Measurements from ENCODE around the gene FGD4.
"Not testable (repeated sequence)": the region's sequence is repeated elsewhere in the genome, so short reads cannot be mapped to it uniquely, and the experiment has no call there.

Gene FGD4

DNA sequence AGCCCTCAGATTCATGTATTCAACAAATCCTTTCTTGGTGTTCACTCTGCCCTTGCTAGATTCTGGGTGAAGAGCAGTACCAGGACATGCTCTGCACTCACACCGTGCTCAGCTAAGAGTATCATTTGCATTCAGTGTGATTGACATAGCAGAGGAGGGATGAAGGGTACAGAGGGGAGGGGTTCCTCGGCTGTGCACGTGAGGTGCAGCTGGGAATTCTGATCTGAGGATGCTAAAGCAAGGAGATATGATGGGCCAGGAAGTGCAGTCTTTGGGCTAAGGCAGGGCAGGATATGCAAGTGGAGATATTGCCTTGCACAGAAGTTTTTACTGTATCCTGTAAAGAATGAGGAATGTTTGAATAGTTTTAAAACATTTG lies 108.6 kb downstream of the FGD4 start:
- DNase-seq (ENCODE audit: extremely low read depth, insufficient read length), result no peak
- Histone ChIP-seq H3K4me3 (replicated peaks; ENCODE audit: low read depth, low read length) (no peak overlapping the region), H3K36me3 (ENCODE audit: control insufficient read depth, insufficient read depth, low read length) (no peaks in the 10 kb centered on the region), H3K27me3 (replicated peaks; ENCODE audit: control insufficient read depth, insufficient read depth, low read length) (no peaks in the 10 kb centered on the region)
- TF ChIP-seq, protein P1, sequence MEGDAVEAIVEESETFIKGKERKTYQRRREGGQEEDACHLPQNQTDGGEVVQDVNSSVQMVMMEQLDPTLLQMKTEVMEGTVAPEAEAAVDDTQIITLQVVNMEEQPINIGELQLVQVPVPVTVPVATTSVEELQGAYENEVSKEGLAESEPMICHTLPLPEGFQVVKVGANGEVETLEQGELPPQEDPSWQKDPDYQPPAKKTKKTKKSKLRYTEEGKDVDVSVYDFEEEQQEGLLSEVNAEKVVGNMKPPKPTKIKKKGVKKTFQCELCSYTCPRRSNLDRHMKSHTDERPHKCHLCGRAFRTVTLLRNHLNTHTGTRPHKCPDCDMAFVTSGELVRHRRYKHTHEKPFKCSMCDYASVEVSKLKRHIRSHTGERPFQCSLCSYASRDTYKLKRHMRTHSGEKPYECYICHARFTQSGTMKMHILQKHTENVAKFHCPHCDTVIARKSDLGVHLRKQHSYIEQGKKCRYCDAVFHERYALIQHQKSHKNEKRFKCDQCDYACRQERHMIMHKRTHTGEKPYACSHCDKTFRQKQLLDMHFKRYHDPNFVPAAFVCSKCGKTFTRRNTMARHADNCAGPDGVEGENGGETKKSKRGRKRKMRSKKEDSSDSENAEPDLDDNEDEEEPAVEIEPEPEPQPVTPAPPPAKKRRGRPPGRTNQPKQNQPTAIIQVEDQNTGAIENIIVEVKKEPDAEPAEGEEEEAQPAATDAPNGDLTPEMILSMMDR (IDR thresholded peaks at IDR 0.05; ENCODE audit: insufficient read depth, low read length, poor library complexity, severe bottlenecking), result no peak

DNA sequence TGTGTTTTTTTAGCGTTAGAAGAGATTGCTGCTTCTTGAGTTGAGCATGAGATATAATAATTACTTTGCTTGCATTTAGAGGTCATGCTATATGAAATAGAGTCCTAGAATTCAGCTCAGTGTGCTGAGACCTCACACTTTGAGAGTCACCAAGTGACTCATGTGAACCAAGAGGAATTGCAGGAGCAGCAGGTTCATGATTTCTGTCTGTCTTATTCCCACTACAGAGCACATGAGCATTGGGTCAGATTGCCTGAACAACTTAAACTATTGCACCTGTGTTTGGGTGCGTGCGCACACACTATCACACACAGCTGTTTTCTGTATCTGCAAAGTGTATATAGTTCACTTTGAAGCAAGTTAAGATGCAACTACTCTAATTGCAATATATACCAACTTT lies 109.3 kb downstream of the FGD4 start:
- no peaks in the 10 kb centered on the region for H3K36me3 ChIP-seq (ENCODE audit: control insufficient read depth, insufficient read depth, low read length)
- TF ChIP-seq, protein P1 (IDR thresholded peaks at IDR 0.05; ENCODE audit: insufficient read depth, low read length, poor library complexity, severe bottlenecking), result no peak

DNA sequence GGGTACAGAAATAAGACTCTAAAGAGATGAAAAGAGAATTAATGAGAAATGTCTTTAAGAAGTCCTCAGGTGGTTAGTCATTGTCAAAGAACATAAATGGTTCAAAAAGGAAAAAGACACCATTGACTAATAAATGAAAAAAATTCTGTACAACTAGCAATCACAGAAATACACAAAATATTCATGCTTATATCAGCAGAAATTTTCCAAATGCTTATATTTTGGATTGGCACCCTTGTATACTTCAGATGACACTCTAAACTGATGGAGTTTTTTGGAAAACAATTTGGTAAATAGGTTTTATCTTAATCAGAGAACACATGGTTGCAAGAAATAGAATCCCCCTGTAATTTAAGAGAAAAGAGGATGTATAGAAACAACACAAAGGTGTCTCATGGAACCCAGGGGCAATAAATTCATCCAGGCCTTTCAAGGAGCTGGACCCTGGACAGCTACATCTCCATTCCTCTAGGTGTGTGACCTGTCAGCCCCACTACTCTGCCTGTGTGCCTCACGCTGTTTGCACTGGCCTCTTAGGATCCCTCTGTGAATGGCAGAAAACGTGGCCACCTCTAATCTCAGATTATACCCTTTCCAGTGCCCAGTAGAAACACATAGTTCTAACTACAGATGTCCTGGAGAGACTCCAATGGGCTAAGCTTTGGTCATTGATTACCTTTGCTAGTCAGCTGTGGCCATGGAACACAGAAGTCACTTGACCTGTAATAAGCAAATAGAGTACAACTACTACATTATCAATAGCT lies 110.2 kb downstream of the FGD4 start:
- no peaks in the 10 kb centered on the region for H3K36me3 ChIP-seq (ENCODE audit: control insufficient read depth, insufficient read depth, low read length)

More for the DNA sequence above, 109.3 kb downstream of the FGD4 start:
- DNase-seq (ENCODE audit: extremely low read depth, insufficient read length), result no peak
- Histone ChIP-seq H3K4me3 (replicated peaks; ENCODE audit: low read depth, low read length) (no peak overlapping the region), H3K27me3 (replicated peaks; ENCODE audit: control insufficient read depth, insufficient read depth, low read length) (no peaks in the 10 kb centered on the region)

DNA sequence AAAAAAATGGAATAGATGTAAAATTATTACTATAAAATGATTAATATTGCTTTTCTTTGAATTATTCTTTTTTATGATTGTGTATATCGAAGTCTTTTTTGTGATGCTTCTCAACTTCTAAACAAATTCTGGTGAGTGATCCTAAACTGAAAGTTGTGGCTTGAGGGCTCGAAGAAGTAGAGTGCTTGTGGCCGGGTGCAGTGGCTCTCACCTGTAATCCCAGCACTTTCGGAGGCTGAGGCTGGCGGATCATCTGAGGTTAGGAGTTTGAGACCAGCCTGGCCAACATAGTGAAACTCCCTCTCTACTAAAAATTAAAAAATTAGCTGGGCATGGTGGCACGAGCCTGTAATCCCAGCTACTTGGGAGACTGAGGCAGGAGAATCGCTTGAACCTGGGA lies 112.6 kb downstream of the FGD4 start:
- DNase-seq (ENCODE audit: extremely low read depth, insufficient read length); H3K36me3 ChIP-seq (ENCODE audit: control insufficient read depth, insufficient read depth, low read length); H3K4me3 ChIP-seq (replicated peaks; ENCODE audit: low read depth, low read length); H3K27me3 ChIP-seq (replicated peaks; ENCODE audit: control insufficient read depth, insufficient read depth, low read length): not testable (repeated sequence)

More for the DNA sequence above, 110.2 kb downstream of the FGD4 start:
- no peak overlapping the region for H3K4me3 ChIP-seq (replicated peaks; ENCODE audit: low read depth, low read length)
- TF ChIP-seq, protein P1 (IDR thresholded peaks at IDR 0.05; ENCODE audit: insufficient read depth, low read length, poor library complexity, severe bottlenecking), result no peak
- DNase-seq (ENCODE audit: extremely low read depth, insufficient read length), result no peak
- H3K27me3 ChIP-seq (replicated peaks; ENCODE audit: control insufficient read depth, insufficient read depth, low read length), result no peaks in the 10 kb centered on the region

DNA sequence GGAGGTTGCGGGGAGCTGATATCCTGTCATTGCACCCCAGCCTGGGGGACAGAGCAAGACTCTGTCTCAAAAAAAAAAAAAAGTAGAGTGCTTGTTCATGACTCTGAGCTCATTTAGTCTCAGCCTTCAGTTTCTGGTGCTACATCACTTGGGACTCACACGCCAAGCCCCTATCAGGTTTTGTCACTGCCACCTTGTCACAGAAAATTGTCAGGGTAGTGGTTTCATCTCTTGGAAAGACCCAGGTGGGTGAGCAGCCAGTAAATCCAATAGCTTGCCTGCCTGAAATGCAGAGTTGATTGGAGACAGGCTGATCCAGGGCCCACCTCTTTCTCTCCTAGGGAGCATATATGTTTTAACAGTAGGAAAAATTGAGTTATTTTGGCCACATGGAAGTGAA lies 113.0 kb downstream of the FGD4 start:
- TF ChIP-seq, protein P1 (IDR thresholded peaks at IDR 0.05; ENCODE audit: insufficient read depth, low read length, poor library complexity, severe bottlenecking), result no peak
- DNase-seq (ENCODE audit: extremely low read depth, insufficient read length), result no peak
- no peaks in the 10 kb centered on the region for H3K36me3 ChIP-seq (ENCODE audit: control insufficient read depth, insufficient read depth, low read length)
- H3K4me3 ChIP-seq (replicated peaks; ENCODE audit: low read depth, low read length), result no peak overlapping the region
- no peaks in the 10 kb centered on the region for H3K27me3 ChIP-seq (replicated peaks; ENCODE audit: control insufficient read depth, insufficient read depth, low read length)

DNA sequence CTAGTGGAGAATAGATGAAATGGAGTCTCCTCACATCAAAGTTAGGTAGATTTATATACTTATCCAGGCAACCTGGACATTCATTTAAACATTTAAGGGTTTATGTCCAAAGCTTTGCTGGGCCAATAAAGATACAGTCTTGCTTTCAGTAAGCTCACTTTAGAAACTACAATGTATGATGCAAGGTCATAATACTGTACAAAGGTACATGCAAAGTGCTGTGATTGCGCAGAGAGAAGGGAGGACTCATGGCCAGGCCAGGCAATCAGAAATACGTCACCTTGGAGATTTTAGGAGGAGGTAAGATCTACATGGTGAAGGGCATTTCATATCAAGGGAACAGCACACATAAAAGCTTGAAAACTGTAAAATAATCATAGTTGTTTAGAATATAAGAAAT lies 113.6 kb downstream of the FGD4 start:
- H3K27me3 ChIP-seq (replicated peaks; ENCODE audit: control insufficient read depth, insufficient read depth, low read length), result no peaks in the 10 kb centered on the region
- TF ChIP-seq, protein P1 (IDR thresholded peaks at IDR 0.05; ENCODE audit: insufficient read depth, low read length, poor library complexity, severe bottlenecking), result no peak
- H3K36me3 ChIP-seq (ENCODE audit: control insufficient read depth, insufficient read depth, low read length), result no peaks in the 10 kb centered on the region
- H3K4me3 ChIP-seq (replicated peaks; ENCODE audit: low read depth, low read length), result no peak overlapping the region
- no peak for DNase-seq (ENCODE audit: extremely low read depth, insufficient read length)
